OCI-M2 (cell line): ENCODE measurements around the gene DCDC2B.

Experiments used
- DNase-seq: peaks from one replicate; lab custom pipeline; 2025; ENCODE audit not compliant: unreplicated experiment; lab: John Stamatoyannopoulos, UW

The DCDC2B gene

DNA sequence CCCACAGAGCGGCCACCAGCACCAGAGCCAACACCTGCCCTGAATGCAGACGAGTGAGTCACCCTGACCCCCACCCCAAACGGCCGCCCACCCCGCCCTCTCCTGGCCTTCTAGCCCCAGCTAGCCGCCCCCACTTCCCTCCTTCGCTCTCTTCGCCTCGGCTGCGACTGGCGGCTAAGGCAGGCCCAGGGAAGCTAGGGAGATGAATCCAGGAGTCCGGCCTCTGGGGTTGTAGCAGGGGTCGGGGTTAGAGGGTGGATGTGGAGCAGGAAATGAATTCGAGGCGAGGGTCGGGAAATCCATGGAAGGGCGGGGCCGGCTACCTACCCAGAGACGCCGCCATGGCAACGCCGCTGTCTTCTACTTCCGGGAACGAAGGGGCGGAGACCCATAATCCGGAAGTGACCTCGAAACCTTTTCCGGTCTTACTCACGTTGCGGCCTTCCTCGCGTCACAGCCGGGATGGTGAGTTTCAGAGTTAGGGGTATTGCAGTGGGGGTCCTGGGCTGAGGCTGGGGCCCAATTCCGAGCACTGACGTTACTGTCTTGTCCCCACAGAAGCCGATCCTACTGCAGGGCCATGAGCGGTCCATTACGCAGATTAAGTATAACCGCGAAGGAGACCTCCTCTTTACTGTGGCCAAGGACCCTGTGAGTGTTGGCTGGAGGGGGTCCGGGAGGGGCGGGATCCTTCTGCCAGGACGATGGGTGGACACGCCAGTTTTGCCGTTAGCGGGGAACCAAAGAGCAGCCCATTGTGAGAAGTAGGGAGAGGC, 13.3 kb downstream of the DCDC2B start, which contains the start of the genes EIF3I and TMEM234:
Gene EIF3I, plus strand, starts transcription at position 428 of the 776 bp plus-strand sequence. Its CDS starts 35 bp downstream, at position 463.
Gene TMEM234, minus strand, starts transcription at position 374 of the 776 bp plus-strand sequence. Its CDS starts 31 bp downstream, at position 343.
- DNase-seq: peak; percentile 53

DNA sequence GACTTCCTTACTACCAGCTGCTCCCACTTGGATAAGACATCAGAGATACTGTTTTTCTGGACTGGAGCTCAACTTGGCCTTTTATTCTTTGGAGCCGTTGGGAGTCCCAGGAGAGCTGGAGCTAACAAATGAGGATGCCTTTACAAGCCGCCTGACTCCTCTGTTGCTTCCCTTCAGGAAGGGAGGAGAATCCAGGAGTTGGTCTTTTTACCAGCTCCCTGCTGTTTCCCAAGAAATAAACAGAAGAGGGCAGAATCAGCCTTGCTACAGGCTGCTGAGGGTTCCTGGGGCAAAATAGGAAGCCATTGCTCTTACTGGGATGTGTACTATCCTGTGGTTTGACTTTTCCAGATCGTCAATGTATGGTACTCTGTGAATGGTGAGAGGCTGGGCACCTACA, 14.8 kb downstream of the DCDC2B start:
- no peak for DNase-seq

DNA sequence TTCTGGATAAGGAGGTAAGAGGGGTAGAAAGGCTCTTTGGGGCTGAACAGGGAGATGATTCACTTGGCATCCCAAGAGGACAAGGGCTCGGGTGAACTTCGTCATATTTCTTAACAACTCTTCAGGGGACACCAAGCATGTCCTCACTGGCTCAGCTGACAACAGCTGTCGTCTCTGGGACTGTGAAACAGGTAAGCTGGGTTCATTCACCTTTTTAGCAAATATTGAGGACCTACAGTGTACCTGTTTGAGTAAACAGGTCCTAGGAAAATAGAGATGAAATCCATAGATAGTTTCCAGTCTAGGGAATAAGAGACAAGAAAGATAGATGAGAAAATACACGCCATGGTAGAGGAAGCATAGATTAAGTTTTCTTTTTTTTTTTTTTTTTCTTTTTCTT, 15.4 kb downstream of the DCDC2B start:
- DNase-seq: no peak

DNA sequence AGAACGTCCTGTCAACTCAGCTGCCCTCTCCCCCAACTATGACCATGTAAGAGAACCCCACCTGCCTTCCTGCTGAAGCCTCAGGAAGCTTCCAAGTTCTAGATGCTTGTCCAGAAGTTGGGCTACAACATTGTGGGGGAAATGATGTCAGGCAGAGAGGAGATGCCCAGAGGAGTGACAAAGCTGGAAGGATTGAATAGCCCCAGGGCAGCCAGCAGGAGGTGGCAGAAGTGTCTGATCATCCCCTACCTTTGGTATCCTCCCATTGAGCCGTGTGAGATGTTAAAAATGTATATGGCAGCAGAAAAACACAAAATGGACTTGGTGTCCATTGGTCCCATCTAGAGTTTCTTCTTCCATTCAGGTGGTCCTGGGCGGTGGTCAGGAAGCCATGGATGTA, 19.9 kb downstream of the DCDC2B start:
- no peak for DNase-seq

DNA sequence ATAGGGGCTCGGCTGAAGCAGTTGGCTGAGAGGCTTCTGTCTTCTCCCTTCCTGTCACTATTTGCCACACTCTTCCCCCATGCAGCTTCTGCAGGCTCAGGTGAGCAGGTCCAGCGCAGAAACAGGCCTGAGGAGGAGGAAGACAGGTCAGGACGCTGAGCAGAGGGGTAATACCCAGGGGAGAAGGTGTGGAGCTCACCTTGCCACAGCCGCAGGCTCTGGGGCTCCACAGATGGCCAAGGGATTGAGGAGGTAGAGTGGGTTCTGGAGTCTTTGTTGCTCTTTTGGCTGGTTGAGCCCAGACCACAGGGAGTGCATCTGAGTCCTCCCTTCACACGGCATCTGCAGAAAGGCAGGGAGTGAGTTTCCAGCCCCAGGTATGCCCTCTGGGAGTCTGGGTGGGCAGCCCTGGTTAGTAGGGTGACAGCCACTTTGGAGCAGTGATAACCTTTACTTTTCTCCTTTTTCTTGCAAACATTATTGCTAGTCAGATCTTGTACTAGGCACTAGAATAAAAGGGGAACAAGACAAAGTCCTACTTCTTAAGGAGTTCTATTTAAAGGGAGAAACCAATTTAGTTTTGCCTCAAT, 23.0 kb downstream of the DCDC2B start:
- DNase-seq: no peak

DNA sequence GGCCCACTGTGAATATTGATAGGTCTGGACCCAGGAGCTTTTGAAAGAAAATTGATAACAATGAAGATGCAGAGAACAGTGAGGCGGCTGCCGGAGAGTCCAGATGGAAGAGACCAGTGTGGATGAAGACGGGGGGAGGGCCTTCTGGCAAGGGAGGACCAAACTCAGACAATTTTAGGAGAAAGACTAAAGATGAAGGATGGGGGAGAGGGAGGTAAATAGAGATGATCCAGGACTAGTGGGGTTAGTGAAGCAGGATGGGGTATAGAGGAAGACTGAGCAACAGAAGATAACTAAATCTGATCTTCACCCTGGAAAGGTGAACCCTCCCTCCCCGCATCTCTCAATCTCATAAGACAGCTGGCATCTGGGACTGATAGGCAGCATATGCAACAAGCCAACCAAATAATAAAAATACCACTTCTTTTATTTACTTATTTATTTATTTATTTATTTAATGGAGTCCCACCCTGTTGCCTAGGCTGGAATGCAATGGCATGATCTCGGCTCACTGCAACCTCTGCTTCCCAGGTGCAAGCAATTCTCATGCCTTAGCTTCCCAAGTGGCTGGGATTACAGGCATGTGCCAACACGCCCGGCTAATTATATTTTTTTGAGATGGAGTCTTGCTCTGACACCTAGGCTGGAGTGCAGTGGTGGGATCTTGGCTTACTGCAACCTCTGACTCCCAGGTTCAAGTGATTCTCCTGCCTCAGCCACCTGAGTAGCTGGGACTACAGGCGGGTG, 23.8 kb downstream of the DCDC2B start:
- DNase-seq: no peak

DNA sequence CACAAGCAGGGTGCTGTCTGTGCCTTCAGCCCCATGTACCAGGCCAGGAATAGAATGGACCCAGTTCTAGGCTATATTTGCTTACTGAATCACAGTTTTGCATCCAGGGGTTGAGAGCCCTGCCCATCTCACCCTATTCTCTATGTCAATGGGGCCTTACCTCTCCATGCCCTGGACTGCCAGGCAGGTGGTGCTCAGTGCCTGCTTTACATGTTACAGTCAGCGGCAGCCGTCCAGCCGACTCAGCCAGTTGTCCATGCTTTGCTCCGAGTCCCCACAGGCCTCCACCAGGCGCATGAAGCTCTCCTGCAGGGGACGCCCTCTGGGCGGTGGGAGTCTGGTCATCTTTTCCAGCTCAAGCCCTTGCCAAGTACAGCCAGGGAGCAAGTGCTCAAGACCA, 25.9 kb downstream of the DCDC2B start:
- no peak for DNase-seq

DNA sequence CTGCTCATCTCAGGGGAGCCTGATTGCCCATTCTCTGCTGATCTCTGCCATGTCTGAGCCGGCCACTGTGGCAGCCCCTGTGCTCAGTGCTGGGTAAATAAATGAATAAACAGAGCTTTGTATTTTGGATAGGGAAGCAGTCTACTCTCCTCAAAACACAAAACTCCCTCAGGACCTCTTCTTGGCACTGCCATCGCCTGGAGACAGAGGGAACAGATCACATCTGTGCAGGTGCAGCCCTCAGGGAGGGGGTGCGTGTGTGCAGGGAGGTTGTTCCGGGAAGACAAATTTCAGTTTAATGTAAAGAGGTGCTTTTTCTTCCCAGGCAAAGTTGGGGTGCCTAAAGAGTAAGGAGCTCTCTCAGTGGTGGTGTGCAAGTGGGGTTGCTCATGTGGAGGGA, 30.4 kb downstream of the DCDC2B start:
- DNase-seq: no peak

DNA sequence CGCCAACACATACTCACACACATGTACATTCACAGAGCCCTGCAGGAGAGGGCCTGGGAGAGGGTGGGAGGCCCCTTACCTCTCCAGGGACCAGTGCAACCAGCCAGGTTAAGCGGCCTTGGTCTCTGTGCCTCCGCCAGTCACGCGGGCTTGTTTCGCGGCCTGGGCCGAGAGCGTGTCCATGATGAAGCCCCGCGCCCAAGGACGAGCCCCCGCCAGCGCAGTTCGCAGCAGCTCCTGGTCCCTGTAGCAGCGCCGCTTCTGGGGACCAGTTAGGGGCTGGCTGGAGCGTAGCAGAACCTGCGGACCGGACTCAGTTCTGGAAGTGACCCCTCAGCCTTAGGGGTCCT, 30.9 kb downstream of the DCDC2B start:
- no peak for DNase-seq

DNA sequence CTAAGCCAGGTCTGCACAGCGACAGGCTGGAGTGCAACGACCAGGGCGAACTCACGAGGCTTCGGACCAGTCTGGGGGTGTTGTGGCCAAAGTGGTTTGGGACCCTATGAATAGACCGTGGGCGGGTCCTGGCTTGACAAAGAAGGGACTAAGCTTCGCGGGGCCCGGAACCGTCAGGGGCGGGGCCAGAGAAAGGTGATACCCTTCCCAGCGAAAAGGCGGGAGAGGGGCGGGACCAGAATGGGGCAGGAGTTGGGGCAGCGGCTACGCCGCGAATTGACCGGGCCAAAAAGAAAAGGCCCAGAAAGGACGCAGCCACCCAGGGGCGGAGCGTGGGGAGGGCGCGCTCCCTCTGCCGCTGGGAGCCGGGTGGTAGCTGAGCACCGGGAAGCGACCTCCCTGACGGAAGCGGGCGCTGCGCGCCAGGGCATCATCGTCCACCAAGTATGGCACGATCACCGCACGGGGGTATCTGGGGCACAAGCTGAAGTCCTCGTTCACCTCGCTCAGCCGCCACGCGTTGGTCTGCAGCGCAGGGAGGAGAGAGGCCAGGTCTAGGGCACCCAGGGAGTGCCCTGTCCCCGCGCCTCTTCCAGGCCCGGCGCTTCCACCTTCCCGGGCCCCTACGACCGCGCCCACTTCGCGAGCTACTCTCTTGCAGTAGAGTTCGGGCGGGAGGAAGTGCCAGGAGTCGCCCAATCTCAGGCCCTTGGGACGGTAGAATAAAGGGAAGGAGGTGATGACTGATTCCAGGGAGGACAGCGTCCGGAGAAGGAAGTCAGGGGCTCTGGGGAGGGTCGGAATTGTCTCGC, 31.5 kb downstream of the DCDC2B start:
- no peak for DNase-seq

DNA sequence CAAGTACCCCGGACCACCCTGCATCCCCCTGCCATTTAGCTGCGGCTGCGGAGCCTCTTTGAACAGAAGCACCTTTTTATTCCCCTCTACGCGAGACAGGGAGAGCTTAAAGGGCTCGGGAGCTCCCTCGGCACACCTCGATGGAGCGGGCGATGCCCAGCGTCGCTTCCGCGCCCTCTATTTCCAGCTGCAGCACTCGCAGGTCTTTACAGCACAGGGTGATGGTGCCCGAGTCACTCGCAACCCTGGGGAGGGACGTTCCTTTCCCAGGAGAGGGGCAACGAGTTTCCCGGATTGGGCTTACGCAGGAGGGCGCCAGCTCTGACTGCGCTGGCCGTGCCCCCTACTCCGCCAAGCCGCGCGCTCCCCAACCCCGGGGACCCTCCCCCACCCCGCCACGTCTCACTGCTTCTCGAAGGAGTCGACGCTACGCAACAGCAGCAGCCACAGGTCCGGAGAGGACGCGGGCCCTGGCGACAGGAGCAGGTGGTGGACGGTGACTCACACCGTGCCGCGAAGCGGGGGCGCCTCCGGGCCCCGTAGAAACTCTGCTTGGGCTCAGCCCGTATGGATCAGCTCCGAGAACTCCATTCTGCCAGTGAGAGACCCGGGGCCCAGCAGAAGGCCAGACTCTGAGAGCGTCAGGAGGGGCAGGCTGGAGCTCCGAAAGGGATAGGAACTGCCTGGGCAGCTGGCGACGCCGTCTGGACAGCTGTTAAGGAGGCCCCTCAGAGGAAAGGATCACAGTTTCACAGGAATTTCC, 32.3 kb downstream of the DCDC2B start:
- DNase-seq: no peak

DNA sequence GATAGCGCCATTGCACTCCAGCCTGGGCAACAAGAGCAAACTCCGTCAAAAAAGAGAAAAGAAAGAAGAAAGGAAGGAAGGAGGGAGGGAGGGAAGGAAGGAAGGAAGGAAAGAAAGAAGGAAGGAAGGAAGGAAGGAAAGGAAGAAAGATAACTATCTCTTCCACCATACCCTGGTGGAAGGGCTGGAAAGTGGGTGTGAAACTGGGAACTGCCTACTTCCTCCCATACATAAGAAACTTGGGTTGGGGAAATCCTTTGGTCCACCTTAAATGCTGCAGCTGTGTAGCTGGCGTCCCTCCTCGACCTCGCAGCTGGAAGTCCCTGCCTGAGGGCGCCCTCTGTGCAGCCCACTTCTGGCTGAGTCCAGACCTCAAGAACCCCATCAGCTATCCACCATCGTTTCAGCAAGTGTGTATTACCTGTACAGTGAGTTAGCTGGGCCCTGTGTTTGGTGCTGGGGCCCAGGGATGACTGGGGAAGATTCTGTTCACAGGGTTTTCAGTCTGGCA, 33.5 kb downstream of the DCDC2B start:
- no peak for DNase-seq

DNA sequence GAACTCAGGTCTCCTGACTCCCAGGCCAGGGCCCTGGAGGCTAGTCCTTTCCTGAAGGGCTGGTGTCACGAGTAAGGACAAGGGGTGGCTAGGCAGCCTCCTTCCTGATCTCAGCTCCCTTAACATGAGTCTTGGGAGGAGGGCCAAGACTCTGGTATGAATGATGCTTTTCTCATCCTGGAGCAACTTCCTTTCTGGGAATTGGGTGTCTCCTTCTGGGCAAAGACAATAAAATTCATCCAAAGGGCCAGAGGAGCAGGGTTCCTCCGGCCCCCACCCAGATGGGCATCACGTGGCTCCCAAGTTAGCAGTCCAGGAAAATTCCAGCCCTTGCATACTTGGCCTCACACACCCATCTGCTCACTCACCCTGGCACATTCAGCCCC, 38.0 kb downstream of the DCDC2B start, which contains the start of gene FAM167B:
Gene FAM167B, plus strand, starts transcription at position 335 of the 386 bp plus-strand sequence. CDS start 200 bp downstream, outside the sequence.
- DNase-seq: no peak

DNA sequence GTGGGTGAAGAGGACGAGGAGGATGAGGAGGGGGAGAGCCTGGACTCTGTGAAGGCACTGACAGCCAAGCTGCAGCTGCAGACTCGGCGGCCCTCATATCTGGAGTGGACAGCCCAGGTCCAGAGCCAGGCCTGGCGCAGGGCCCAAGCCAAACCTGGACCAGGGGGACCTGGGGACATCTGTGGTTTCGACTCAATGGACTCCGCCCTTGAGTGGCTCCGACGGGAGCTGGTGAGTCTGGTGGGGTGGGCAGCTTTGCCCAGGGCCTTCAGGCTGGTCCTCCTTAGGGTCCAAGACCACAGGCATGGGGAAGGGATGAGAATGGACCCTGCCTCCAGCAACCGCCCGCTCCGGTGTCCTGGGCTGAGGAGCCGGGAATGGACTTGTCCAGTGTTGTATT, 38.6 kb downstream of the DCDC2B start:
- DNase-seq: no peak

DNA sequence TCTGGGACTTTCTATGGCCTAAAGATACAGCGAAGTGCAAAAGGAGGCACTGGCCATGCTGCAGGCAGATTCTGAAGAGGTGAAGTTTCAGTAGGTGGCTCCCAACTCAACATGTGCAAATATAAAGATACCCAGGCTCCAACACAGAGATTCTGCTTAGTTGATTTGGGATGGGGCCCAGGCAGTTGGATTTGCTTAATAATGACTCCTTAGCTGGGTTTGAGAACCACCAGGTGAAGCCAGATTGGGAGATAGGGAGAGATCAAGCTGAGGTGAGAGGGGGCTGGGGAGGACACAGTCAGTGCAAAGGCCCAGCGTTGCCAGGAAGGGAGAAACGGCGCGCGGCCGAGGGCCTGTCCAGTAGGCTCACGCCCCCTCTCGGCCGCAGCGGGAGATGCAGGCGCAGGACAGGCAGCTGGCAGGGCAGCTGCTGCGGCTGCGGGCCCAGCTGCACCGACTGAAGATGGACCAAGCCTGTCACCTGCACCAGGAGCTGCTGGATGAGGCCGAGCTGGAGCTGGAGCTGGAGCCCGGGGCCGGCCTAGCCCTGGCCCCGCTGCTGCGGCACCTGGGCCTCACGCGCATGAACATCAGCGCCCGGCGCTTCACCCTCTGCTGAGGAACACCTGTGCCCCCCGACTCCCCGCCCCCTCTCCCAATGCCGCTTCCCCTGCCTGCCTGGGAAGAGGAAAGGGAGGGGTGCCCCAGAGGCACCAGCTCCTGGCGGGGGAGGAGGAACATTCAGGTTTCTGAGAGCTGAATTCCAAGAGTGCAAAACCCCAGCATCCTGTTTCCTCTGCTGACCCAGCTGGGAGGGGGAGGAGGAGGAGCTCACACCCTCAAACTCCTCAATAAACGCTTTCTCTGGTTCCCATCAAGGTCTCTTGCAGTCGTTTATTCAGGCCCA, 39.3 kb downstream of the DCDC2B start:
- no peak for DNase-seq

DNA sequence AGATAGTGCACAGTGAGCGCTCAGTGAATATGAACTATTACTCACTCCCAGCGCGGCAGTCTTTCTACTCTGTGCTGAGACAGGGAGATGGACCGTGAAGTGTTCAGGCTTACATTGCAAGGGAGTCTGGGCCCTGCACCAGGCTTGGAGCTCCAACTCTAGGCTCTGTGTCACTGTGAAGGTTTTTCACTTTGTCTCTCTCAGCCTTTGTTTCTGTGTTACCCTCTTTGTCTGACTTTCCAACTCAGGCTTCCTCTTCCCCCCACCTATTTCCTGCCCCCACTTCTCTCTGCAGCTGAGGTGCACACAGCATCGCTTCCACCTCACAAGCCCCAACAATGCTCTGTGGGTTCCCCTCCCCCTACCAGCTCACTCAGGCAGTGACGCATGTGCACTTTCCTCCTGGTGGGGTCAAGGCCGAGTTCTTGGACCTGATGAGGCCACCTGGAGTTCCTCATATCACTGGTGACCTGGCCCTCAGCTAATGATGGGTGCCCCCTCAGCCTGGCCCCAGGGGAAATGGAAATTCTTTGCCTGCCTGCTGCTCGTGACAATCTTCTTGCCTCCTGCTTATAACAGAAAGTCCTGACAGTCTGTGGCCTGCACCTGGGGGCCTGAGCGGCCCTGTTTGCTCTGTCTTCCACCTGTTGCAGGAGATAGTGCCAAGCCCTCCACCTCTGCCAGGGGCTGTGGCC, 41.1 kb downstream of the DCDC2B start:
- DNase-seq: no peak

DNA sequence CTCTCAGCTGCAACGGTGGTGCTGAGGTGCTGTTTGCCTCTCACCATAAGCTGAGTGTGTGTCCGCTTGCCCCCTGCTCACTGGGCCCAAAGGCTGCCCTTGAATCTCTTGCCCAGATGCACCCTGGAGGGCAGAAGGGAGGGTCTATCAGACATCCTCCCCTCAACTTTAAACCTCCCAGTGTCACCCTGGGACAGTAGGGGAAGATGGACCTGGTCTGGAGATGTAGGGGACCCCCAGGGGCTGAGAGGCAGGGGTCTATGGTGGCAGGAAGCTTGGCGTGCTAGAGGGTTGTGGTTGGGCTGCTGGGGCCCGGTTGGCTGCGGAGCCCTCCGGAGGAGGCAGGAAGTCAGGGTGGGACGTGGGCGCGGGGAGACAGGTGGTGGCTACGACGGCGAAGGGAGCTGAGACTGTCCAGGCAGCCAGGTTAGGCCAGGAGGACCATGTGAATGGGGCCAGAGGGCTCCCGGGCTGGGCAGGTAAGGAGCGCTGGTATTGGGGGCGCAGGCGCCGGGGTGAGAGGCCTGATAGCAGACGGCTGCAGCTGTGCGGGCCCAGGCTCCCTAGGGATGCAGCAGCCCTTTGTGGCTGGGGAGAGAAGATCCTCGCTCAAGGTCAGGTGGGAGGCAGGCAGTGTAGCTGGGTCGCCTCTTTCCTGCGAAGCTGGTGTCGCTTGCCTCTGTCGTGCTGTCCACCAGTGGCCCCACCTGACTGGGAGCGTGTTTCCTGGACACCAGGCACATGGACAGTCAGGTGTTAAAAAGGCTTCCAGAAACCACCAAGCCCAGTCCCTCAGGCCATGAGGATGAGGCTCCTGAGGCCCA, 42.2 kb downstream of the DCDC2B start, which contains the start of gene LCK:
Gene LCK, plus strand, starts transcription at position 373 of the 824 bp plus-strand sequence. CDS start 23,065 bp downstream, outside the sequence.
- DNase-seq: no peak
